Activated CD4-positive, alpha-beta T cell treated with anti-CD3 and anti-CD28 coated beads, Interleukin-2, amount 50 U/mL, for 1 hour (primary cell): ENCODE measurements around the gene PRKAG2.

ENCODE experiments used
- DNase-seq: peaks from one replicate; pipeline ENCODE4 v3.0.0-alpha.2; 2020

PRKAG2 gene

DNA sequence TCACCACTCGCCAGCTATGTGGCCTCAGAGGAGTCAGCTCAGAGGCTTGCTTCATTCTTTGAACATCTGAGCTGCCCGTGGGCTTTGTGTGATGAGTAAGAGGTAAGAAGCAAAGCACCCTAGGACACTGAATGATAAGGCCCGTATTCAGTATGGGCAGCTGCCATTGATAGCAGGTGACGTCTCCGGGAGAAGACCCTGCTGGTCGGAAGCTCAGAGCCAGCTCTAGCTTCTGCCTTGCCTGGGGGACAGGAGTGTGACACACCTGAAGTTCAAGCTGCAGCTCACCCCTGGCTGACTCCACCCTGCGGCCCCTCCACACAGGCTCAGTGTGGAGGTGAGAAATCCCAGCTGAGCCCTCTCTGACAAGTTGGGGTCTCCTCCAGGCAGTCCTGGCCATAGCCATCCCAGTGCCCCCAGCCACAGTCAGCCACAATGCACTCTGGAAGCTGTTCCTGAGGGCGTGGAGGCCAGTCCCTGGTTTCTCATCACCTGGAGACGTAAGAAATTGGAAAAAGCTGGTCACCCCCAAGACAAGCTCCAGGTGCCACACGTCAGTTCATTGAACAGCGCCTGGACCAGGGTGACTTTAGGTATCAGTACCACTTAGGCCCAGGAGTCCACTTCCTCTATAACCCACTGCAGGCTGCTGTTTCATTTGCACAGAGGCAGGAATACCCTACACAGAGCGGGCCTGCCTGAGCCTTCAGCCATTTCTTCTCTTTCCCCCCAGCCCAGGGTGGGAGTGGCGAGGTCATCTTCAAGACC, 192.3 kb downstream of the PRKAG2 start:
- DNase-seq, result no peak

DNA sequence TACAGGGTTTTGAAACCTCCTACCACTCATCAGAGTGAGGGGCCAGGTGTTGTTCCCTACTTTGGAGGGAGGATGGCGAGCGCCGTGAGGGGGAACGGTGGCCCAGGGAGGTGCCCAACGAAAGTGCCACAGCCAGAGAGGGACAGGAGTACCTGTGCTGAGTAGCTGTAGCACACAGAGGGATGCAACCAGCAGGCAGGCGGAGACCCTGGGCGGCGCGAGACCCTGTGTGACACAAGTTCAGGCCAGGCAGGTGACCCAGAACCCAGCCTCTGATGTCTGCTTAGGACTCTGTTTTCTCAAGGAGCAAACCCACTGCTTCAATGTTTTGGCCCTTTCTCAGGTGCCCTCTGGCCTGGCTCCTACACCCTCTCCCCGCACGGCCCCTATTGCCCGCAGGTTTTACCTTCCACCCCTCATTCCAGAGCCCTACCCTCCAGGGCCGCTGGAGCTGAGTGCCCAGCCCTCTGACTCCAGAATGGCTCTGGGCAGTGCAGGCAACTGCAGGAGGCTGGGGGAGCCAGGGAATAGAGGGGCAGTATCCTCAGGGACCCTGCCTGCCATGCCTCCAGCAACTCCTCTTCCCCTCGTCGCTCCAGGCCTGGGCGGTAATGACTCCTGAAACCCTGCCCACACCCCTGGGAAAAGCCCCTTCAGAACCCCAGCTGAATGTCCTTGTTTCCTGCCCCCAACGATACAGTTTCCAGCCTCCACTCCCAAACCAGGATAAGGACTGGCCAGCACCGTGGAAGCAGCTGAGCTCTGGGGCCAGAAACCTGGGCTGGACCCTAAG, 193.1 kb downstream of the PRKAG2 start:
- DNase-seq, result no peak

DNA sequence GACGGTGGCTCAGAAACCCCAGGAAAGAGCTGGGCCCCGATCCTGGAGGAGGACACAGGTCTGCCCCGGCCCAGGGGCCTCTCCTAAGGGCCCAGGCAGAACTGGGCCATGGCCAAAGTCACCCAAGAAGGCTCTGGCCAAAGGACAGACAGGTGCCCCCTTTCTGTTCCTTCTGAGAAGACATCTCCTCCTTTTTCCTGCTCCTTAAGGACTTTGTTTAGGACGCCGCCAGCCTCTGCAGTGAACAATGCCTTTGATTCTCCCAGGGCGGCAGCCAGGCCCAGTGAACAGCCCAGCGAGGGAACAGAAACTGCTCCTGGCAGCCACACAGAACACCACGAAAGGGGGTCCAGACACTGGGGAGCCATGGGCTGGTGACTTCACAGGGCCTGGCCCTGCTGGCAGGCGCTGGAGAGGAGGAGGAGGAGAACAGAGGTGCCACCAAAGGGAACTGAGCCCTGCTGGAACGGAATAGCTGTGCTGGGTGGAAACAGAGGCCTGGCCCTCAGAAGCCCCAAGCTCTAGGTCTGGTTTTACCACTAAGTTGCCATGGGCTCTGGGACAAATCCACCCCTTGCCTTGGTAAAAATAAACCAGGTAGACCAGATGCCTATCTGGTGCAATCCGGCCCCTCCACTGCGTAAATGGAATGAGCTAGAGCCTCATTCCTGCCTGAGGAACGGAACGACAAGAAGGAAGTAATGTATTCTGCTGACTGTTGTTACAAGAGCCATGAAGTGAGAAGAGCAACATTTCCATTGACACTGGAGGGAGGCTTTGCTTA, 193.9 kb downstream of the PRKAG2 start:
- no peak for DNase-seq

DNA sequence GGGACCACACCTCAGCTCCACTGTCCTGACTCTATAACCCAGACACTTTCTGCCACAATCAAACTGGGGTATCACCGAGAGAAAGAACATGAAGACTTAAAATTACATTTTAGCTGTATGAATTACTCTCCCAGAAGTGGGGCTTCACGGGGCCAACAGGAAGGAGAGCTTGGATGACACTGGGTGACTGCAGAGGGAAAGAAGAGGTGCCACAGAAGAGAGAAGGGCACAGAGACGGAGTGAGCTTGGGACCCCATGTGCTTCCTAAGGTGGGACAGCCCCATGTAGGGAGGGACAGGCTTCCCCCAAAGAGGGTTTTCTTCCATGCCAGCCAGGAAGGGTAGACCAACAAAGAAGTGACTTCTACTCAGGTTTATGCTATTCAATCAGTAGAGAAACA, 195.2 kb downstream of the PRKAG2 start:
- no peak for DNase-seq

DNA sequence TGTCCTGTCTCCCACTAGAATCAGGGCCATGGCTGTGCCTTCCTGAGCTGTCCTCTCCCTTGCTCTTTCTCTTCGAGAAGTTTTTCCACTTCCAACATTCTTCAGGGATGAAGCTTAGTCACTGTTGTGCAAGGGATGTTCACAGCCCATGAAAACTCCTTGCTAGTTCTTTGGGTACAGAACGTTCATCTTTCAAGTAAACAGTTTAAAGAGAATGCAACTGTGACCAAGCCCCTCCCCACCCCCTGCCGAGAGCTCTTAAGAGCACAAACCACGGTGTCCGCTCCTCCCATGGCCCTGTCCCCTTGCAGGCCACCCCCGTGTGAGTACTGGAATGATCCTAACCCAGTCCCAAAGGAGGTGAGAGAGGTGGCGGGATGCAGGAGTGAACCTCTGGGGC, 196.1 kb downstream of the PRKAG2 start:
- no peak for DNase-seq

DNA sequence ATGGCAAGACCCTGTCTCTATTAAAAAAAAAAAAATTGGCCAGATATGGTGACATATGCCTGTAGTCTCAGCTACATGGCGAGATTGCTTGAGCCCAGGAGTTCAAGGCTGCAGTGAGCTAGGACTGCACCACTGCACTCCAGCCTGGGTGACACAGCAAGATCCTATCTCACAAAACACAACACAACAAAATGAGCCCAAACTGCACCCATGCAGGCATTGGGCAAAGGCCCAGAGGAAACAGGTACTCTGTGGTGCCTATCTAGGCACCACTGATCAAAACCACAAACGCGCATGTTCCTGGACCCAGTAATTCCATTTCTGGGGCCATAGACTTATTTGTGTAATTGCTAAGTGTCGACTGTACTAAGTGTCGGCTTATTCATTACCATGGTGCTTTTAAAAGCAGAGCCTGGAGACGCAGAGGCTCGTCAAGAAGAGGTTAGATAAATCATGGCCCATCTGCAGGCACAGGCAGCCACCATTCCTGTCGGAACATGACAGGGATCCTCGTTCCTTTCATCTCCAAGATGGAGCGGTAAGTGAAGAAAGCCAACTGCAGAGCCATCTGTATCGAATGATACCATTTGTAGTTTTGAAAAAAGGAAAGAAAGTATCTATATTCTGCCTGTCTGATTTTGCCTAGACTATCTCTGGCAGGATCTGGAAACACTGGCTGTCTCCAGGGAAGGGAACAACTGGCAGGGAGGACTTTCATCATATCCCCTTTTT, 196.9 kb downstream of the PRKAG2 start:
- DNase-seq, result no peak

DNA sequence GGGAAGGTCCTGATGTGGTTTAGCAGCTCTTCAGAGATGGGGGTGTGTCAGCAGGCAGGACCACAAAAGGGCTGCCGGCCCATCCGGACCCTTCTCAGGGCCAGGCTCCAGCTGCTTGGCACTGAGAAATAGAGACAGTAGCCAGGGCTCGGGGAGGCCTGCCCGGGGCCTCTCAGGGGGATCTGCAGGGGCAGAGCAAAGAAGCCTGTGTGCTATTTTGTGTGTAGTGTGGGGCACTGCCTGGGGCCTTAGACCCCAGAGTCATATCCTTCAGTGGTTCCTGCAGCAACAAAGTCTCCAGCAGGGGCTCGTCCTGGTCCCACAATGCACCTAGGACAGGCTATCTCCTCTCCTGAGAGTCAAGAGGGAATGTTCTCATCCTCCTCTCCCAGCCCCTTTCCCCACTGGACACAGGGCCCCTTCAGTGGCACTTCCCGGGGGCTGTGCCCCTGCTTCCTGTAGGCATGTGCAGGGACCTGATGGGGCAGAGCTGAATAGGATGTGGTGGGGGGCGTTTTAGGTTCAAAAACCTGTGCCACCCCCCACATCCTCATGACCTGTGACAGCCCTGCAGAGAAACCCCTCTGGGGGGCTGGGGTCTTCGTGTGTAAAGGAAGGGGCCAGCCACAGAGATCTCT, 197.7 kb downstream of the PRKAG2 start:
- DNase-seq, result no peak

DNA sequence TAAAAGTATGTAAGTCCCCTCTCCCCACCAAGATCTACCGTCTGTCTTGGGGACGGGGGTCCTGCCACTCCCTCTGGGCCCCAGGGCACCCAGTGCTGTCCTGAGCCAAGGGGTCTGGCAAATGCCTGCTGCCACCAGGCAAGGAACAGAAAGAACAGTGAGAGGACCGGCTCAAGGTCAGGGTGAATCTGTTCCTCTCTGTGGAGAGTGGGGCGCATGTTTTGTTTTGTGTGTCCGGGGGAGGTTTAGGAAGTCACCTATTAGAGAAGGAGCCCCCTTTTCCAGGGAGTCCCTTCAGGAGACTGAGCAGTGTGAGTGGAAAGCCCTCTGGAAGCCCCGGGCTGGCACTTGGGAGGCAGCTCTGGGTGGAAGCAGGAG, 198.7 kb downstream of the PRKAG2 start:
- no peak for DNase-seq

DNA sequence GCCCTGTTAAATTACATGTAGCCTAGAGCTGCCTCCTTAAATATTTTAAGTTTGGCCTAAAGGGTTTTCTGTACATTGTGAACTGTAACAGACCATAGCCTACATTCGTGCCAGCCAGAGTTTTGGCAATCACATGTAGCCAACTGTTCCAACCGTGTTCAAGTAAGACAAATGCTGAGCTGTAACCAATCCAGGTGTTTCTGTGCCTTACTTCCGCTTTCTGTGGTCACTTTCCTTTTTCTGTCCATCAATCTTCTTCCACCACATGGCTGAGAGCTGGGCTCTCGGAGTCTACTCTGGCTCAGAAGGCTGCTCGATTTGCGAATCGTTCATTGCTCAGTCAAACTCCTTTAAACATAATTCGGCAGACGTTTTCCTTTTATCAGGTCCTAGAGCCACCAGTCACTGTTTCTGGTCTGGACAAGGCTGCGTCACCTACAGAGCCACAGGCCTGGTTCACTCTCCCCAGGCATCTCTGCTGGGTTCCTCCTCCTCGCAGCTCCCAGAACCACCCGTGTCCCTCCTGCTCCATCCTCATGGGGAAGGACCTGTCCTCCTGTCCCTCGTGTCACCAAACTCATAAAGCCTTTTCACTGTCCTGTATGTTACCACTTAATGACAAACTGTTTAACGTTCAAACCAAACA, 199.2 kb downstream of the PRKAG2 start:
- no peak for DNase-seq

DNA sequence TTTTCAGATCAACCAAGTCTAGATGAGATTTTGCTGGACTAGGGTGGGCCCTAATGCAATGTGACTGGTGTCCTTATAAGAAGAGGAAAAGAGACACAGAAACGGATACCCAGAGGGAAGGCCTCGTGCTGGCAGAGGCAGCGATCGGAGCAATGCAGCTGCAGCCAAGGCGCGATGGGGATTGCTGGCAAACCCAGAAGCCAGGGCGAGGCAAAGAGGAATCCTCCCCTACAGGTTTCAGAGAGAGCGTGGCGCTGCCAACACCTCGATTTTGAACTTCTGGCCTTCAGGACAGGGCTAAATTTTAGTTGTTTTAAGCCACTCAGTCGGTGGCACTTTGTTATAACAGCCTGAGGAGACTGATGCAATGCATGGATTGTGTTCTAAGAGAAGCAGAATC, 200.2 kb downstream of the PRKAG2 start:
- no peak for DNase-seq

DNA sequence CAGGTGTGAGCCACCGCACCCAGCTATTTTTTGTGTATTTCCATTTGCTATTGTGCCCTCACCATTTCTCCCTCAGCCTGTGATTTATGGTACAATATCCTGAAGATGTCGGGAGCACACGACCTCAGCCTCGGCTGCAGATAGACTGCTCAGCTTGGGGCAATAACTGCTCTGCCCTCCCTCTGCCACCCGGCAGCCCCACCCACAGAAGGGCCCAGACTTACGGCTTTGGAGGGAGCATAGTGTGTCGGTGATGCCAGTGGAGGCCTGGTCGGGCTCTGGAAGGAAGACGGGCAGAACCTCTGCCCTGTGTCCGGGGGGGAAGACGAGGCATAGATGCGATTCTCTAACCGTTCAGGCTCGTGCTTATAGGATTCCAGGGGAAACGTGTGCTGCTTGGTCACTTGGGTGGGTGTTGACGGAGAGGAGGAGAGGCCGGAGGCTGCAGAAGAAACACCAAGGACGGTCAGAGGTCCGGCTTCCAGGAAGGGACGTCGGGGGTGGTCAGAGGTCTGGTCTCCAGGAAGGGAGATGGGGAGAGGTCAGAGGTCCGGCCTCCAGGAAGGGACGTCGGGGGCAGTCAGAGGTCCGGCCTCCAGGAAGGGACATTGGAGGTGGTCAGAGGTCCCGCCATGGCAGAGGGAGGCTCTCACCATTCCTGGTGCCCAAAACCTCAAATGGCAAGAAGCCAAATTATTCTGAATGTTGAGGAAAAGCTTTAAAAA, 201.6 kb downstream of the PRKAG2 start:
- no peak for DNase-seq

DNA sequence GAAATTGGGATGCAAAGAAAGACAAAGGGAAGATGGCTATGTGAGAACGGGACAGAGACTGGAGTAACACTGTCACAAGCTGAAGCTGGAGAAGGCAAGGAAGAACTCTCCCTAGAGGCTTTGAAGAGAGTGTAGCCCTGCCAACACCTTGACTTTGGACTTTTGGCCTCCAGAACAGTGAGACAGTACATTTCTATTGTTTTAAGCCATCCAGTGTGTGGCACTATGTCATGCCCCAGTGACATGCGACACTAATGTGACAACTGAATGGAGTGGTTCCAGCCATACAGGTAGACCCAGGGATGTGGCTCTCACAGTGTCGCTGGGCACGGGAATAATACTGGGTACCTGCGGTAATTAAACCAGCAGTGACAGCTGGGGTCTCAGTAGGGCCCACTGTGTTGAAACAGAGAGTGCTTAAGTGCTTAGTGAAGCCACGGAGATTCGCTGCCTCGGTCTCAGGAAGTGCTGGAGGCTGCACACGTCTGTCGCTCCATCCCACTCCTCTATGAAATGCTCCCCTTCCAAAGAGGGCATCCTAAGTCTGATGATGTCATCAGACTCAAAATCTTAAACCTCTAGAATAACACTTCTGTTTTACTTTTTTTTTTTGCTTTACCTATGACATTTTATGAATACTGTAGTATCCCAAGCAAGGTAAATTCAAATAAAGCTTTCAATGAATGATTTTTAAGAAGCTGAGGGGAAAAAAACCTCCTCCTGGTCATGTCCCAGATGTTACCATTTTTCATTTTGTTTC, 202.6 kb downstream of the PRKAG2 start:
- DNase-seq, result no peak

DNA sequence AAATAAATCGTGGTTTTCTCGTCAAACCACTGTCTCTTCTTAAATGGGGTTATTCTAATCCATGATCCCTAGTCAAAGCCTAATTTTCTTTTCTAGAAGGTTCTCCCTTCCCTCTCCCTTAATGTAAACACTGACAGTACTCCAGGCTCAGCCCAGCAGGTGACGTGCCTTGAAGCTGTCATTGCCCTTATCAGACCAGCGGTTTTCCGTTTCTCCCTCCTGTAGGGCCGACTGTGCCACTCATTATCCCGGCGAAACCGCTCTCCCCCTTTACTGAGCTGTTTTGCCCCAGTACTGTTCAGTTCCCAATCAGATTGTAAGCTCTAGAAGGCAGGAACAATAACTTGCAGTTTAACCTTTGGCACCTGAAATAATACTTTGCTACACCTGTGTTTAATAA, 203.7 kb downstream of the PRKAG2 start:
- no peak for DNase-seq

DNA sequence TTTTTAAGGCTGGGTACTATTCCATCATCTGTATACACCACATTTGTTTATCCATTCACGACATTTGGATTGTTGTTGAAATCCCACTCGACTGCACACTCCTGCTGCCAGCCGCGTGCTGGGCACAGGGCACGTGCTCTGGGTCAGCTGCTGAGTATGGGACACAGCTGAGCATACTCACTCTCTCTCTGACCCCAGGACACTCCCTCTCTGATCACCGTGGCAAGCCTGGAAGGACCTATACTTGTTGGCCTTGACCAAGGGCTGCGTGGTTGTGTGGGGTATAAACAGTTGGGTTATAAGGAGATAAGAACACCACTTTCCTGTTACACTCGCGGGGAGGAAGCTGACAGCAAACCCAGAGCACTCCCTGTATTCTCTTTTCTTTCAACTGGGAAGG, 204.2 kb downstream of the PRKAG2 start:
- DNase-seq, result no peak

DNA sequence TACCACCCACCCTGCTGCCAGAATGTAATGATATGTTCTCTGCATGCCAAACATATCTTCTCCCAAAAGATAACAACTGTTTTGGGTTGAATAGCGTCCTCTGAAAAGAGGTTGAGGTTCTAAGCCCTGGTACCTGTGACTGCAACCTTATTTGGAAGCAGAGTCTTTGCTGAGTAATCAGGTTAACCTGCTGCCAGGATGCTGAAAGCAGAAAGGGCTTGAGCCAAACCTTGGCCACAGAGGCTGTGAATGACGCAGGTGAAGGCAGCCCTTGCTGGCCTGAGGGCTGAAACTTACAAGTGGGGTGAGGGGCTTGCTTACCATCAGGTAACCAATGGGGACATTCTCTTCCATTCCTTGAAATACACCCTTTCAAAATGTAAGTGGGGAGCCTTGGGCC, 205.4 kb downstream of the PRKAG2 start:
- DNase-seq, result no peak

DNA sequence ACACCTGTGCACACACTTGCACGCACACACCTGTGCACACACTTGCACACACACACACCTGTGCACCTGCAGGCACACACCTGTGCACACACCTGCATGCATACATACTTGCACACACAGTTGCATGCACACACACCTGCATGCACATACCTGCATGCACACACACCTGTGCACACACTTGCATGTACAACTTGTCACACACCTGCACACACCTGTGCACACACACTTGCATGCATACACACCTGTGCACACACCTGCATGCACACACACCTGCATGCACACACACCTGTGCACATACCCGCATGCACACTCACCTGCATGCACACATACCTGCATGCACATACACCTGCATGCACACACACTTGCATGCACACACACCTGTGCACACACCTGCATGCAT, 207.2 kb downstream of the PRKAG2 start:
- no peak for DNase-seq

DNA sequence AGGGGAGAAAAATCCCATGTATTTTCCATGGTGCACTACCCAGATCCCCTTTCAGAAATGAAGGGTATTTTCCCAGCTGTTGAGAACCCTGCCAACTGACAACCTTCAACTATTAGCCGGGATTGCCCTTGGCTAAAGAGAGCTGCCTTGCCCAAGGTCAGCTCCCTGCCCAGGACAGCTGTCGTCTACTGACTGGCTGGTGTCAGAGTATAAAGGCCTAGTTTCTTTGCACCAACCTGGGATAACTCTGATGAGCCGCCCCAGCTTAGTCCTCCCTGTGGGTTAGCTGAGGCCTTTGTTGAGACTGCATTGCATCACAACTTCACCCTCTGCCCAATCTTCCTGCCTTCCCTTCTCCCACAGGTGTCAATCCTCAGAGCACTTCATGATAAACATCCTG, 210.0 kb downstream of the PRKAG2 start:
- DNase-seq, result no peak

DNA sequence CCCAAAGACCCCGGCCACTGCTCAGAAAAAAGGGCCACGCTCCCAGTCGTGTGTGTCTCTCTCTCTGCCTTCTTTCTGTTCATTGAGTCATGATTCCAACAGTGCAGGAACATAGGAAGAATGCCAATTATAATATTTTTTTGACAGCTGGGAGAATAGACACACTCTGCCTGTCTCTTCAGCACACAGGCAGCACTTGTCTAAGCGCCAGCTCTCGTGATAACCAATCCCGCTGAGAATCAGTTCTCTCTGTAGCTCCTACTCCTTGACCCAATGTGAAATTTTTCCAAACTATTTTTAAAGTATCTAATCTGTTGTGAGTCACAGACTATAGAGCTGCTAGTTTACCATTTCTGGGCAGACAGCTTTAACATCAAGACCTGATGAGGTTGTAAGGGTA, 211.5 kb downstream of the PRKAG2 start:
- no peak for DNase-seq

DNA sequence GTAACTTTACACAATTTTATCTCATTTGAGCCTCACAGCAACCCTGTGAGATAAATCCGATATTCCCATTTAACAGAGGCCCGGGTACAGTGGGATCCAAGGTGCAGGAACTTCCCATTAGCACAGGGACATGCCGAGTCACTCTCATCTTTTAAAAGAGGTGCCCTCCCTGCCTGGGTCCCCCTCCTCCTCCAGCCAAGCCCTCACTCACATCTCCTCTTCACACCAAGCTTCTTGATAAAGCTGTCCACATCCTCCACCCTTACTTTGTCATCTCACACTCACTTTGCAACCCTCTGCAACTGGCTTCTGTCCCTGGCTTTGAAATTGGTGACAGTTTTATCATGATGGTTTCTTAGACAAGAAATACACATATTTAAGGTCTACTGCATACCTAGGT, 212.6 kb downstream of the PRKAG2 start:
- no peak for DNase-seq

DNA sequence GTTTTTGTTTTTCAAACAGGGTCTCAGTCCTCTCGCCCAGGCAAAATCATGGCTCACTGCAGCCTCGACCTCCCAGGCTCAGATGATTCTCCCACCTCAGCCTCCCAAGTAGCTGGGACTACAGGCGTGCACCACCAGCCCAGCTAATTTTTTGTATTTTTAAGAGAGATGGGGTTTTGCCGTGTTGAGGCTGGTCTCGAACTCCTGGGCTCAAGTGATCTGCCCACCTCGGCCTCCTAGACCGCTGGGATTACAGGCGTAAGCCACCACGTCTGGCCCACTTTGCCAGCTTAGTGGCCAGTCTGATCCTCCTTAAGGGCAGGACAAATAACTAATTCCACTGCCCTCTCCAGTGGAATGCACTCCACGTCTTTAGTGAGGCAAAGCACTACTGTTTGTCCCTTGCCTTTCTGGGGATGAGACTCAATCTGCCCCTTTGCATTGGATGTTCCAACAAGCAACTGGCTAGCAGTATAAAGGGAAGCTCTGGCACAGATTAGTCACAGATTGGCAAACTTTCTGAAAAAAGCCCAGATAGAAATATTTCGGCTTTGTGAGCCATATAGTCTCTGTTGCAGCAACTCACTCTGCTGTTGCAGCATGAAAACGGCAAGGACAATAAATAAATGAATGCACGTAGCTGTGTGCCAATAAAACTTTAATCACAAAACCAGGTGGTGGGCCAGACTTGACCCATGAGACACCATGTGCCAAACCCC, 213.4 kb downstream of the PRKAG2 start:
- no peak for DNase-seq
